Glomerular visceral epithelial cell (primary cell): ENCODE measurements around the gene ABCA8.
"Not testable (repeated sequence)": the region's sequence is repeated elsewhere in the genome, so short reads cannot be mapped to it uniquely, and the experiment has no call there.

Experiments used
- DNase-seq: peaks from one replicate; pipeline ENCODE4 v3.0.0-alpha.2; 2016; ENCODE audit errors: extremely low spot score

Gene ABCA8, protein sequence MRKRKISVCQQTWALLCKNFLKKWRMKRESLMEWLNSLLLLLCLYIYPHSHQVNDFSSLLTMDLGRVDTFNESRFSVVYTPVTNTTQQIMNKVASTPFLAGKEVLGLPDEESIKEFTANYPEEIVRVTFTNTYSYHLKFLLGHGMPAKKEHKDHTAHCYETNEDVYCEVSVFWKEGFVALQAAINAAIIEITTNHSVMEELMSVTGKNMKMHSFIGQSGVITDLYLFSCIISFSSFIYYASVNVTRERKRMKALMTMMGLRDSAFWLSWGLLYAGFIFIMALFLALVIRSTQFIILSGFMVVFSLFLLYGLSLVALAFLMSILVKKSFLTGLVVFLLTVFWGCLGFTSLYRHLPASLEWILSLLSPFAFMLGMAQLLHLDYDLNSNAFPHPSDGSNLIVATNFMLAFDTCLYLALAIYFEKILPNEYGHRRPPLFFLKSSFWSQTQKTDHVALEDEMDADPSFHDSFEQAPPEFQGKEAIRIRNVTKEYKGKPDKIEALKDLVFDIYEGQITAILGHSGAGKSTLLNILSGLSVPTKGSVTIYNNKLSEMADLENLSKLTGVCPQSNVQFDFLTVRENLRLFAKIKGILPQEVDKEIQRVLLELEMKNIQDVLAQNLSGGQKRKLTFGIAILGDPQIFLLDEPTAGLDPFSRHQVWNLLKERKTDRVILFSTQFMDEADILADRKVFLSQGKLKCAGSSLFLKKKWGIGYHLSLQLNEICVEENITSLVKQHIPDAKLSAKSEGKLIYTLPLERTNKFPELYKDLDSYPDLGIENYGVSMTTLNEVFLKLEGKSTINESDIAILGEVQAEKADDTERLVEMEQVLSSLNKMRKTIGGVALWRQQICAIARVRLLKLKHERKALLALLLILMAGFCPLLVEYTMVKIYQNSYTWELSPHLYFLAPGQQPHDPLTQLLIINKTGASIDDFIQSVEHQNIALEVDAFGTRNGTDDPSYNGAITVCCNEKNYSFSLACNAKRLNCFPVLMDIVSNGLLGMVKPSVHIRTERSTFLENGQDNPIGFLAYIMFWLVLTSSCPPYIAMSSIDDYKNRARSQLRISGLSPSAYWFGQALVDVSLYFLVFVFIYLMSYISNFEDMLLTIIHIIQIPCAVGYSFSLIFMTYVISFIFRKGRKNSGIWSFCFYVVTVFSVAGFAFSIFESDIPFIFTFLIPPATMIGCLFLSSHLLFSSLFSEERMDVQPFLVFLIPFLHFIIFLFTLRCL (N-terminal part only)

GRCh38 chr17:68955181-68955841 is at the start of gene ABCA8:
TSS of gene ABCA8 (minus strand) at chr17:68955392. CDS start at chr17:68942034, 13,358 bp downstream.
- no peak for DNase-seq

GRCh38 chr17:69004759-69005158 is 49.6 kb upstream of the ABCA8 start:
- not testable (repeated sequence) for DNase-seq

DNA sequence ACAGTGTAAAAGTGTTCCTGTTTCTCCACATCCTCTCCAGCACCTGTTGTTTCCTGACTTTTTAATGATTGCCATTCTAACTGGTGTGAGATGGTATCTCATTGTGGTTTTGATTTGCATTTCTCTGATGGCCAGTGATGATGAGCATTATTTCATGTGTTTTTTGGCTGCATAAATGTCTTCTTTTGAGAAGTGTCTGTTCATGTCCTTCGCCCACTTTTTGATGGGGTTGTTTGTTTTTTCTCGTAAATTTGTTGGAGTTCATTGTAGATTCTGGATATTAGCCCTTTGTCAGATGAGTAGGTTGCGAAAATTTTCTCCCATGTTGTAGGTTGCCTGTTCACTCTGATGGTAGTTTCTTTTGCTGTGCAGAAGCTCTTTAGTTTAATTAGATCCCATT is 44.6 kb upstream of the ABCA8 start:
- not testable (repeated sequence) for DNase-seq

DNA sequence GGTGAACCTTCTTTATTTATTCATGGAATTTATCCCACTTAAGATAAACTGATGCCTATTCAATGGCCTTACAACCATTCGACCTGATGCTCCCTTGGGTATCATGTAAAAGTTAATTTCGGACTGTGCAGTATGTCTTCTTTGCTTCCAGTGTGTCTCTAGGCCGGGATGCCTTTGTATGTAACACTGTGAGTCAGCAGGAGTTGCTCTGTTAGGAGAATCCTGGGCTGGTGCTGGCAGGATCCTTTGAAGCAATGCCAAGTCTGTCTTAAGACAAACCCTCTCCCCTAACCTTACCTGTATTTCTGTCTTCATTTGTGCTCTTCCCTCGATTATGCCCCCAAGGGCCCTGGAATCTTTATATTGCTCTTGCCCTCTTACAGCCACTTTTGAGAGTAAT is 37.9 kb upstream of the ABCA8 start:
- no peak for DNase-seq

- DNase-seq: no peak
Observed at GRCh38 chr17:68987966-68988365, 32.8 kb upstream of the ABCA8 start.

DNA sequence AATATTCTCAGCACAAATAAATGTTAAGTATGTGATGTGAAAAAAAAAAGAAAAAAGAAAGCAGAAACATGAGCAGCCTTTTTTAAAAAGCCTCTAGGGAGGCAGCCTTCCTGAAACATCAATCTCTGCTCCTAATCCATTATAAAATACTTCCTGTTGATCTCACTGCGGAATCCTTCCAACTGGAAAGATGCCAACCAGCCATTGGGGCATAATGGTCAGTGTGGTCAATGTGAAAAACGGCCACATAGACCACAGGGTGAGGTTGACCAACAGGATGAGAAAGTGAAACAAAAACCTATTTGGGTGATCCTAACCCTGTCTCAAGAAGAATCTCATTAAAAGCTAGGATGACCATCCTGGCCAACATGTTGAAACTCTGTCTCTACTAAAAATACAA is 26.1 kb upstream of the ABCA8 start:
- DNase-seq: peak; percentile 71

DNA sequence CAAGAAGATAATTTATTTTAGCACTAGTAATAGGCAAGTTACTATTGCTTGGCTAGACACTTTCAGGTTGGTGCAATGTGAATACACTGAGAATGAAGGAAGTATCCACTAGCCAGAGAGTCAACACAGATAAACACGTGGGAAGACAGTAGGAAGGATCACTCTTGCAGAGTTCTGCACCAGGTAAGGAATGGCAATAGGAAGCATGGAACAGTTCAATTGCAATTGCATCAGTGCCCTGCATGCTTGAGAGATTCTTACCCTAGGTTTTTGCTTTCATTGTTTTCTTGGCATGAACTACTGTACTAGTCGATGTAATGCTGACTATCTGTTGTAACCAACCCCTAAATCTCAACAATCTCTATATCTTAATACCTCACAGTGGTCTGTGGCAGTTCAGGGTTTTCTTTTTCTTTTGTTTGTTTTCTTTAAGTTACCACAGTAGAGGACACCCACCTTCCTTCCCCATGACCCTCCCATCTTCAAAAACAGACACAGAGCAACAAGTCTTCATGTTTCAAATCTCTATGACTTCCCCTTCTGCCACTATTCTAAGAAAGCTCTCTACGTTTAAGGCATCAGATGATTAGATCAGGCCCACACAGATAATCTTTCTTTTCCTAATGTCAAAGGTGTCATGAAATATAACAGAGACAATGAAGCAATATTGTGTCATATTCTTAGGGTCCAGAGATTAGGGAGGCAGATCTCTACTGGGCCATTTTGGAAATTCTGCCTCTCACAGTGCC is 18.1 kb upstream of the ABCA8 start:
- no peak for DNase-seq

DNA sequence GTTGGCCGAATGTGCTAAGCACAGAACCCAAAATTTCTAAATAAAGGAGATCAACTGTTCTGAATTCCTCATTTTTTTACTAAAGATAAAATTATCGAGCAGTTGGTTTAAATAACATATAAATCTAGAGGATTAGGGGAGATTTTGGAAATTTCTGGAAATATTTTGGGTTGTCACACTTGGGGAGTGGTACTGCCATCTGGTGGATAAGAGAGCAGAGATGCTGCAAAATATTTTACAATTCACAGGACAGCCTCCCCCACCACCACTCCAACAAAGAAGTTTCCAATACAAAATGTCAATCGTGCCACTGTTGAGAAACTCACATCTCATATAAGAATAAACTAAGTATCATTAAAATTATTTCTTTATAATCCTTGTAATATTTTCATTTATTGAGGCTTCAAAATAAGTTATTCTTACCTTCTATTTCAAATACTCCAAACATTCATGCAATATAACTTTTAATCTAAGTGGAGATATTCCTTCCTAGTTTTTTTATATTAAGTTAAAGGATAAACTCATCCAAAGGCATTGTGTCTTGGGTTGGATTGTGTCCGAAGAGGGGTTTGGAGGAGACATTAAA is 17.0 kb upstream of the ABCA8 start:
- no peak for DNase-seq

GRCh38 chr17:68969101-68969500 is 13.9 kb upstream of the ABCA8 start:
- DNase-seq: no peak

- DNase-seq: no peak
Observed at GRCh38 chr17:68963958-68964357, 8.8 kb upstream of the ABCA8 start.

GRCh38 chr17:68961214-68961882 is 6.2 kb upstream of the ABCA8 start:
- DNase-seq: no peak

DNA sequence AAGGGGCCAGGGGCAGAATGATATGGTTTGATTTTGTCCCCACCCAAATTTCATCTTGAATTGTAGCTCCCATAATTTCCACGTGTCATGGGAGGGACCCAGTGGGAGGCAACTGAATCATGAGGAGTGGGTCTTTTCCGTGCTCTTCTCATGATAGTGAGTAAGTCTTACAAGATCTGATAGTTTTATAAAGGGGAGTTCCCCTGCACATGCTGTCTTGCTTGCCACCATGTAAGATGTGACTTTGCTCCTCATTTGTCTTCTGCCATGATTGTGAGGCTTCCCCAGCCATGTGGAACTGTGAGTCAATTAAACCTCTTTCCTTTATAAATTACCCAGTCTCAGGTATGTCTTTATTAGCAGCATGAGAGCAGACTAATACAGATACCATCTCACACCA is 3.9 kb upstream of the ABCA8 start:
- DNase-seq: not testable (repeated sequence)

DNA sequence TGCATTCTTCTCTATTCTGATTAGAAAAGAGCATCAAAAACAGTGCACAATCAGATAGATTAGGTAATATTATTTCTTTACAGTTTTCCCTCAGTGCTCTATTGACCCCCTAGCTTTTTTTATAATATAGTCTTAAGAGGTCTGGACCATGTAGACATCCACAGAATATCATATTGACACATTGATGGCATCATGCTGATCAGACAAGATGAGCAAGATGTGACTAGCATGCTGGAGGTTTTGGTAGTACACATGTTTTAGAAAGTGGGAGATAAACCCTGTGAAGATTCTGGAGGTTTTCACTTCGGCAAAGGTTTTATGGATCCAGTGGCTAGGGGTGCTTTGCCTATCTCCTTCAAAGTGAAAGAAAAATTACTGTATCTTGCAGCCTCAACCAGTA is 2.8 kb upstream of the ABCA8 start:
- DNase-seq: no peak

- no peak for DNase-seq
Observed at GRCh38 chr17:68954146-68954896, 871 bp downstream of the ABCA8 start.

DNA sequence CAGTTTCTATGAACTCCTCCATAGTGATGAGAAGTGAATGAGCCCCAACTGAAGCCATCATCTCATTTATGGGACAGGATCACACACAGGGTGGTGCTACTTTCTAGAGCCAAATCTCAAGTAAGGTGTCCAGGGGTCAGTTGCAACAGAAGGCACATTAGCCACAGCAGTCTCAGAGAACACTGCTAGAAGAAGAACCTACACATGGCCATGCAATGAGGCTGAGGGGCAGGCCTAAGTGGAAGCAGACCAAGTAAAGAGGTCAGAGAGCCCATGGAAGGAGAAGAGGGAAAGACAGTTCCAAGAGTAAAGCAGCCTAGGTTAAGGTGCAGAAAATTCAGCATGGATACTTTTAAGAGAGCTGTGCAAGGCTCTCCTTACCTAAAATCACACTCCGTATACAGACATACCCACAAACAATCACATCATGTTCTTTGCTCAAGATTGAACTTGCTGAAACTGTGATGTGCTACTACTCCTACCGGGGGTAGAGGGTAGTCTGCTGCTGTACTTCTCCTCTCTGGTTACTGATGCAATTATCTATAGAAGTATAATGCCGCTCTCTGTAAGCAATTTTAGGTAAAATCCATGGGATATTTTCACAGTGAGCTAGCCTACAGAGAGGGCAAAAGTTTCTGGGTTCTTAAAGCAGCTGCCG is 1.7 kb downstream of the ABCA8 start:
- DNase-seq: no peak

DNA sequence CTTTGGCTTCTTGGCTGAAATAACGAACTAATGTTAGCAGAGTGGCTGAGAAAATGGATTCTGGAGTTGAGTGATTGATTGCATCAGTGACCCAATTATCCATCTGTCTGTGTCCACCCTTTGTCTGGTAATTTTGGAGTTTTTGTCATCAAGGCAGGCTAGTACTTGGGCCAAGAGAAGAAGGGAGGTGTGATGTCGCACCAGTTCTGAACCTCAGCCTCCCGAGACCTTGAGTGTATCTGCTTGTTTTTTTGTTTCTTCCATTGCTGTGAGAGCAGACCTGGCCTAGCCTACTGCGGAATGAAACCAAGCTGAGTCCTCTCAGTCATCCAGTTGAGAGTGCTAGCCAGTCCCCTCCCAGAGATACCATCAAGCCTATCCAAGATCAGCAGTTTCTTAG is 4.5 kb downstream of the ABCA8 start:
- DNase-seq: no peak

DNA sequence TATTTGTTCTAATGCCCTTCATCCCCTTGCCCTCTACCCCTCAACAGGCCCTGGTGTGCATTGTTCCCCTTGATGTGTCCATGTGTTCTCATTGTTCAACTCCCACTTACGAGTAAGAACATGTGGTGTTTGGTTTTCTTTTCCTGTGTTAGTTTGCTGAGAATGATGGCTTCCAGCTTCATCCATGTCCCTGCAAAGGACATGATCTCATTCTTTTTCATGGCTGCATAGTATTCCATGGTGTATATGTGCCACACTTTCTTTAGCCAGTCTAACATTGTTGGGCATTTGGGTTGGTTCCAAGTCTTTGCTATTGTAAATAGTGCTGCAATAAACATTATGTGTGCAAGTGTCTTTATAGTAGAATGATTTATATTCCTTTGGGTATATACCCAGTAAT is 7.3 kb downstream of the ABCA8 start:
- not testable (repeated sequence) for DNase-seq

DNA sequence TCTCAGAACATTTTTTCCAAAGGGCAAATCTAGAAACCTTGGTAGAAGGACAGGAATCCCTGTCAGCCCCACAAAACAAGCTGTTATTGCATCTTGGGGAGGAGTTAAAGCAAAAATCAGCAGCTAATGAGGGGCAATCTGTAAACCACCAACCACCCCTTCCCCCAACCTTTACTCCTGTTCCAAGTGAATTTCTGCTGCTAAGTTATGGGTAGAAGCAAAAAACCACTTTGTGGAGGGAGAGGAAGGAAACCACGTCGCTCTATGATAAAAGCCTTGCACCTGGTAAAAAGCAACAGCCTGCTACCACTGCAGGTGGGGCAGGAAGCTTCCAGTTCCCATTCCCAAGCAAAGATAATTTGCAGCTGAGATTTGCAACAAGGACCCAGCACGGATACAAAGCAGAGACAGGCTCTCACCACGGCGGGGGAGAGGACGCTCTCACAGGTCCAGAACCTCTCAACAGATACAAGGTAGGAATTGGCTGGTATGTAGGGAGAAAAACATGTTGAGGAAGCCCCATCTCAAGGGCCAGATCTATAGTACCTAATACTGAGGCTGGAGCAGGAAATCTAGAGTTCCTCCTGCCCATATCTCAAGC is 10.7 kb downstream of the ABCA8 start:
- no peak for DNase-seq
